HUDEP-2 (cell line): ENCODE data around the gene TNFRSF14.

Experiments
- DNase-seq, 76 experiments: peaks; one replicate each; lab custom pipeline; 2025; ENCODE audit not compliant: unreplicated experiment in 76 of 76; lab: John Stamatoyannopoulos, UW

Gene TNFRSF14

GRCh38 chr1:2556277-2556677, at the start of gene TNFRSF14:
TSS of gene TNFRSF14 (plus strand) at chr1:2556371. CDS start at chr1:2556665, 294 bp downstream.
- DNase-seq: peak in 25 of 76 experiments; percentile 16 to 87 (median 42)

GRCh38 chr1:2506901-2507565, 49.1 kb upstream of the TNFRSF14 start:
- no peak for DNase-seq

- no peak for DNase-seq
These were observed 48.4 kb upstream of the TNFRSF14 start for GRCh38 chr1:2507744-2508155.

GRCh38 chr1:2508180-2508579, 48.0 kb upstream of the TNFRSF14 start:
- no peak for DNase-seq

GRCh38 chr1:2508751-2509150, 47.4 kb upstream of the TNFRSF14 start:
- no peak for DNase-seq

- no peak for DNase-seq
These were observed 46.6 kb upstream of the TNFRSF14 start for GRCh38 chr1:2509589-2509988.

- no peak for DNase-seq
These were observed 45.6 kb upstream of the TNFRSF14 start for GRCh38 chr1:2510366-2511155.

- no peak for DNase-seq
These were observed 43.2 kb upstream of the TNFRSF14 start for GRCh38 chr1:2512862-2513421.

- DNase-seq: no peak
These were observed 42.1 kb upstream of the TNFRSF14 start for GRCh38 chr1:2513939-2514652.

GRCh38 chr1:2514863-2515762, 41.1 kb upstream of the TNFRSF14 start:
- DNase-seq: no peak

GRCh38 chr1:2515763-2516080, 40.4 kb upstream of the TNFRSF14 start:
- DNase-seq: no peak

- no peak for DNase-seq
These were observed 40.0 kb upstream of the TNFRSF14 start for GRCh38 chr1:2516124-2516523.

- DNase-seq: no peak
These were observed 39.2 kb upstream of the TNFRSF14 start for GRCh38 chr1:2516946-2517345.

- no peak for DNase-seq
These were observed 38.2 kb upstream of the TNFRSF14 start for GRCh38 chr1:2517966-2518365.

GRCh38 chr1:2518528-2518927, 37.6 kb upstream of the TNFRSF14 start:
- DNase-seq: no peak

- no peak for DNase-seq
These were observed 37.0 kb upstream of the TNFRSF14 start for GRCh38 chr1:2519029-2519685.

- no peak for DNase-seq
These were observed 36.4 kb upstream of the TNFRSF14 start for GRCh38 chr1:2519729-2520128.

- DNase-seq: no peak
These were observed 36.0 kb upstream of the TNFRSF14 start for GRCh38 chr1:2520206-2520605.

- no peak for DNase-seq
These were observed 35.4 kb upstream of the TNFRSF14 start for GRCh38 chr1:2520806-2521205.

GRCh38 chr1:2522230-2522629, 33.9 kb upstream of the TNFRSF14 start:
- no peak for DNase-seq
